NOMO-1 (cell line): ENCODE data around the gene SETBP1.
"Not testable (repeated sequence)": the region's sequence is repeated elsewhere in the genome, so short reads cannot be mapped to it uniquely, and the experiment has no call there.

Experiments
- DNase-seq, 2 experiments: peaks; one replicate each; lab custom pipeline; 2025; ENCODE audit not compliant: unreplicated experiment in 2 of 2; lab: John Stamatoyannopoulos, UW

SETBP1 gene

DNA sequence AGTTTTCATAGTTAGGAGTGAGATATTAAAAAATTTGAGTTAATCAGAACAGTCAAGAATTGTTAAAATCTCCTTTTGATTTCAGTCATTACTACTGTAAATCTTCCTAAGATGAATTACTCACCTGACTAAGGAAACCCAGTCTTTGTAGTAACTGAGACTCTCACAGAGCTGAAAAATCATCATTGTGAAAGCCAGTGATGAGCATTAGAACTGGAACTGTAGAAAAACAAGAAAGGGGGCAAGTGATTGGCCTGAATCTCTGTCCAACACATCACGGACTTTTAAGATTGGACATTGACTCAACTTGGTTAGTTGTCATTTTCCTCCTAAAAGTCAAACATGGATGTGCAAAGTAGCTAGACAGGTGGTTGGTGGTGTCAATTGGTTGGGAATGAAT lies 21.9 kb downstream of the SETBP1 start:
- no peak for DNase-seq

DNA sequence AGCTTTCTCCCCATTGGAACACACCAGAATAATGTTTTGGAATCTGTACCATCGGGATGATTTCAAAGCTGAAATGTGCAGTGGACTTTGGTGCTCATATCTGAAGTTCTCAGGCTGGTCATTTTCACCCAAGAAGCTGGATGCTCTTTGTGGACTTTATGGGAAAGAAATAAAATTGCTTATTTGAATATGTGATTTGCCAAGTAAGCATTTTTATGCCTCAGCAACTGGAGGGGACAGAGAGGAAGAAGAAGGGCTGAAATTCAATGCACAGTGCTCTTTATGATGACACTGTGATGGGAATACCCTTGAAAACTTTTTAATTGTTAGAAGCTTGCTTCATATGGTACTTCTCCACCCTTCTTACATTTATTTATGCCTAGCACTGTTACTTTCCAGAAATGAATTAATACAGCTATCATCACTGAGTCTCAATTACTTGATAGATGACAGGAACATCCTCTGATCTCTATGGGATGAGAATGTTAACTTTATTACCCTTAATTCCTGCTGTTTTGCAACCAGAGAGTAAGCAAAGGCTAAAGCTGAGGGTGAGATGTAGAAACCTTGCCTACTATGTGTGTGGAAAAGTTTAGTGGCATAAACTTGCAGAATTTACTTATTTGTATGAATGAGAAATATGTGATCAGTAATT lies 23.6 kb downstream of the SETBP1 start:
- DNase-seq, result no peak

GRCh38 chr18:44705075-44705675 lies 24.5 kb downstream of the SETBP1 start:
- no peak for DNase-seq

GRCh38 chr18:44708451-44709083 lies 27.9 kb downstream of the SETBP1 start:
- DNase-seq, result no peak

DNA sequence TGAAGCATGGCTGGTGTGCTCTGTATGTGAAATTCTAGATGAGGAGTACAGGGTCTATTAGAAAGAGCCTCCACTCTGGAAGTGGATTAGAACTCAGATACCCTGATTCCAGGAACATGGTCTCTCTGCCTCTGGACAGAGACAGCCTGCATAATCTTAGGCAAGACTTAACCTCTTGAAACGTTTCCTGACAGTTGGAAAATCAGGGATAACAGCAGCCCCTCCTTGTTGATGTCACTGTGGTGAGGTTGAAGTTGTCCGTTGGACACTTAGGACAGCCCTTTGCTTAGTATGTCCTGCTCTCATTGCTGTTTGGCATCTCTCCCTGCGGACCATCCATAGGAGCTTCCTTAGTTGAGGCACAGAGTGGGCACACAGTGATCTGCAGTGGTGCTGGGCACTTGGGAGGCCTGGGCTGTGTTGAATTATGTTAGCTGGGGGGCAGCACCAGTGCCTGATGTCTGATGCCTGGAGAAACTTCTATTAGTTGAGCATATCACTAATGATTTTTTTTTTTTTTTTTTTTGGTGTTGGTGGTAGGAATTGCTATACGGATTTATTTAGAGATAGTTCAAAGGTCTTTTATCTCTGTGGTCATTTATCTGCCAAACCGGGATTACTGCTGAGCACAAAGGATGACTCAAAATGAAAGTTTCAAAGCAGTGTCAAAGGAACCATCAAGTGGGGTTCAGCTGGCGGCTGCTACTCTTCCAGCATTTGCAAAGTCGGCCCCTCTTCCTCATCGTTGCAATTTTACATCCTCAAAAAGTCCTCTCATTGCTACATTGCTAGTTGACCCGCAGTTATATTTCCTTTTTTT lies 28.8 kb downstream of the SETBP1 start:
- peak; percentile 45 to 46 for DNase-seq

DNA sequence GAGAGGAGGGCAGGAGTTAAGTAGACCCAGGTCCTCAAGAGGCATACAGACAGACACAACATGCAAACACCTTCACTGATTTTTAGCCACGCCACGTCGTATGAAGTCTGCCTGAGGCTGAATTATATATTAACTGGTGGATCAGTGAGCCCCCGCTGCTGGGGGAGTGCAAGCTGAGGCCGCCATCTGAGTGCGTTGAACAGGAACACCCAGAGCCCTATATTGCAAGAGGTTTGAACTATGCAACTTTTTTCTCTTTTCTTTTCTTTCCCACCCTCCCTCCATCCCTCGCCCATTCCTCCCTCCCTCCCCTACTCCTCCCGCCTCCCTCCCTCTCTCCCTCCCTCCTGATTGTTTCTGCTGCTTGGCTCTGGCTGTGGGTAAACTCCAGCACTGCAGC lies 30.2 kb downstream of the SETBP1 start:
- DNase-seq, result no peak

DNA sequence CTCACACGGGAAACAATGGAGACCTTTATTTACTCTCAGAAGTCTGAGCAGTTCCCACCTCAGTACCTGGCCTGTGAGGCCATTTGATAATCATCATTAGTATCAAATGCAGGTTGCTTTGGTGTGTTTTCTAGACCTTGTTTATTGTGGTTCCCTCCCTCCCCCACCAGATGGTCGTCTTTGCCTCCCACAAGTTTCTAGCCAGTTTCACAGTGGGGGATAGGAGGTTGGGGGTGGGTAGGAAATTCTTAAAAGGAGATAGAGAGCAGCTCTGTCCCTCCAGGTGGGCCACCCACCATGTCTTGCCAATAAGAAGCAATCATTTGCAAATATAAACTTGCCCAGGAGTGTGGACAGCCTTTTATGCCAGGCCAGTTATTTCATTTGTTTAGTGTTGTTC lies 31.3 kb downstream of the SETBP1 start:
- DNase-seq, result no peak

DNA sequence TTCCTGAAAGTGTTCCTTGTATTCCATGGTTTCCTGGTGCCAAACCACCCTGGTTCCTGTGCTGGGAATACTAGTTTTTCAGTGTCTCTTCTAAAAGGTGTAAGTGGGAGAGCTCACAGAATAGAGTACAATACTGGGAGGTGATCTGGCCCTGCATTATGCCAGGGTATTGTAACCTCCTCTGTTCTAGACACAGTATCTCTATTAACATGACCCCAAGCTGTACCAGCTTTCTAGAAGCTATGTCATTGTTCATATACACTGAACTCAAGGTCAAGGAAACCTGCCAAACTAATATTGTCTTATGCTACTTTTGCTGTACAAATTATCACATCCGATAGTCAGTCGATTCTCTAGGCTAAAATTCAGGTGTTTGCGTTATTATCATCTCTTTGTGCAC lies 32.7 kb downstream of the SETBP1 start:
- no peak for DNase-seq

GRCh38 chr18:44714376-44714775 lies 33.7 kb downstream of the SETBP1 start:
- no peak for DNase-seq

DNA sequence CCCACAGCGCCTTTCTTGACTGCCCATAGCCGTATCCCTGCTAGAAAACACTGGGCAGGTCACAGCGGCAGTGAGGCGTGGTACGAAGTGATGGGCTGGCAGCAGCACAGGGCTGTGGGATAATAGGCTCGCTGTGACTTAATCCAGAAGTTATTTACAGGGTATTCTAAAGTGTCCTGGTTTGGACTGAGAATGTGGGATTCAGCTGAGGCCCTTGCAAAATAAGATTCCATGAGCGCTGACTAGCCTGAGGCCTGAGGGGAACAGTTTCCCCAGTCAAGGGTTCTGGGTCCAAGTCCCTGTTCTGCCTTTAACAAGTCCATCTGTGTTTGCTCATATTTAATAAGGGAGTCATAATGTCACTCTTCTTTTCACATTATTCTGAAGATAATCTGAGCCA lies 34.6 kb downstream of the SETBP1 start:
- no peak for DNase-seq

DNA sequence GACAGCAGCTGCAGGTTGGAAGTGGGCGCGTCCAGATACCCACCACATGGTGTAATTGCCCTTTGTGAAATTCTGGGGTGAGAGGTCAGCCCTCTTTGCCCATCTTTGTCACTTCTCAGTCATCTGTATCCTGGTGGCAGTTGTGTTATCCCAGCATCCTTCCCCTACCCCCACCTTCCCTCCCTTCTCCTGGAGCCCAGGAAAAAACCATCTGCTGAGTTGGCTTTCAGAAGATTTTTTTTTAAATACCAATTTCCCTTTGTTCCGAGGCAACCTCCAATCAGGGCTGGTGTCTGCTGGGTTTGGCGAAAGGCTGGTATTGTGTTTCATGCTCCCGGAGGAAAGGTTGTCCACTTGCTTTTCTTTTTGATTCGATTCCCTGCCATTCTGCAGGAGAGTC lies 35.2 kb downstream of the SETBP1 start:
- DNase-seq, result no peak

GRCh38 chr18:44716697-44717163 lies 36.0 kb downstream of the SETBP1 start:
- DNase-seq, result no peak

- no peak for DNase-seq
Observed at GRCh38 chr18:44719519-44720060, 38.9 kb downstream of the SETBP1 start.

GRCh38 chr18:44721748-44722147 lies 41.1 kb downstream of the SETBP1 start:
- DNase-seq, result not testable (repeated sequence)

- DNase-seq, result no peak
Observed at GRCh38 chr18:44723411-44723810, 42.7 kb downstream of the SETBP1 start.

- no peak for DNase-seq
Observed at GRCh38 chr18:44724105-44724778, 43.6 kb downstream of the SETBP1 start.

DNA sequence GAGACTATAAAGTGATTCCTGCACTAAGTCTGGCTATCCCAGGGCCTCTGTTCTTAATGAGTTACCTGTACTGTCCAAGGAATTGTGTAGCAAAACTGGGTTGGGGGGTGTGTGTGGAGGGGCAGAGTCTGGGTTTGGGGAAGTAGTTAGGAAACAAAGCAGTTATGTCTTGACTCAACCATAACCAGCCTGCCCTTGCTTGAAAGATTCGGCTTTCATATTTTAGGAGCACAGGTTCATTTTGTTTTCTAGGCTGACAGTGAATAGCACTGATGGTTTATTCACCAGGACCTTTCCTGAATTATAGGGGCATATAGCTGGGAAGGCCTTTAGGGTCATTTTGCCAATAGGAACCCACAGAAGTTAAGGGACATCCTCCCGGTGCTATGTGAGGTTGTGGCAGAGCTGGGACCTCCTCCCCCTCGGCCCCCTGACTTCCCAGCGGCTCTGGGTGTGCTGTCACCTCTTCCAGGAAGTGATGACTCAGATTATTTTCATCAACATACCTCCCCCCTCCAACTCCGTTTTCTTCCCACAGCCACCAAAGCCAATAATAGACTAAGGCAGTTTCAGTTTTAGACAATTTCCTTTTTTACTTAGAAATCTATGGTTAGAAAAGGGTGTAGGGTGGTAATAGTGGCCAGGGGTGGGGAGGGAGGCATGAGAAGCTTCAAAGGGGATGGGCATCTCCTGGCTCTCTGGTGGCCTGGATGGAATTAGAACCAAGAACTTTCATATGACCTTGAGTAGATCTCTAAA lies 44.8 kb downstream of the SETBP1 start:
- DNase-seq, result peak; percentile 70 to 80

- DNase-seq, result no peak
Observed at GRCh38 chr18:44726059-44726421, 45.4 kb downstream of the SETBP1 start.

GRCh38 chr18:44727291-44727690 lies 46.6 kb downstream of the SETBP1 start:
- no peak for DNase-seq

GRCh38 chr18:44729631-44730101 lies 49.0 kb downstream of the SETBP1 start:
- no peak for DNase-seq
